ENCODE measurements around the gene NUP210. TPM values are rescaled to one million over a fixed set of nuclear protein-coding genes. Genes with fewer than 3 reads are reported as not detected.

The NUP210 gene
- polyA plus RNA-seq, 12 donors, result 6.0 to 10.9 (median 8.4) TPM; not detected in 1

- DNase-seq, result no peak
Observed at GRCh38 chr3:13292375-13292774, 127.7 kb downstream of the NUP210 start.

- DNase-seq, result no peak
Observed at GRCh38 chr3:13290941-13291340, 129.2 kb downstream of the NUP210 start.

- DNase-seq, result no peak
Observed at GRCh38 chr3:13289771-13290285, 130.3 kb downstream of the NUP210 start.

- no peak for DNase-seq
Observed at GRCh38 chr3:13288732-13289718, 131.1 kb downstream of the NUP210 start.

GRCh38 chr3:13287833-13288232 is 132.3 kb downstream of the NUP210 start:
- no peak for DNase-seq

GRCh38 chr3:13286873-13287272 is 133.2 kb downstream of the NUP210 start:
- DNase-seq, result no peak

- no peak for DNase-seq
Observed at GRCh38 chr3:13285007-13285567, 135.0 kb downstream of the NUP210 start.

- no peak for DNase-seq
Observed at GRCh38 chr3:13283877-13284264, 136.3 kb downstream of the NUP210 start.

GRCh38 chr3:13282986-13283876 is 136.9 kb downstream of the NUP210 start:
- DNase-seq, result no peak

- DNase-seq, result no peak
Observed at GRCh38 chr3:13282358-13282985, 137.7 kb downstream of the NUP210 start.

- no peak for DNase-seq
Observed at GRCh38 chr3:13281507-13282357, 138.4 kb downstream of the NUP210 start.

- no peak for DNase-seq
Observed at GRCh38 chr3:13280811-13281506, 139.2 kb downstream of the NUP210 start.

GRCh38 chr3:13280122-13280790 is 139.9 kb downstream of the NUP210 start:
- DNase-seq, result no peak

- DNase-seq, result no peak
Observed at GRCh38 chr3:13279532-13279910, 140.6 kb downstream of the NUP210 start.

- DNase-seq, result no peak
Observed at GRCh38 chr3:13278783-13279531, 141.2 kb downstream of the NUP210 start.

- no peak for DNase-seq
Observed at GRCh38 chr3:13277860-13278531, 142.1 kb downstream of the NUP210 start.

GRCh38 chr3:13277196-13277813 is 142.8 kb downstream of the NUP210 start:
- DNase-seq, result no peak
